Upper lobe of left lung (tissue), 4 donors: ENCODE results near the gene MED13.
"Not testable (repeated sequence)": the region's sequence is repeated elsewhere in the genome, so short reads cannot be mapped to it uniquely, and the experiment has no call there.

Source experiments
- CTCF ChIP-seq, 6 experiments: fragments of 450-650 bp in 4 of 6; fragments of 200-600 bp in 2 of 6; sonication (generic) in 2 of 6; IDR thresholded peaks; one replicate each; pipeline ENCODE4 v1.5.1; 2016 to 2019; ENCODE audit warnings: antibody characterized with exemption in 6 of 6
- EP300 ChIP-seq, 4 donors: sonication (generic); formaldehyde crosslinking; IDR thresholded peaks; one replicate each; pipeline ENCODE4 v1.5.1; 2017; ENCODE audit warnings: antibody characterized with exemption in 4 of 4, control low read depth in 2 of 4
- POLR2A ChIP-seq, 4 donors: fragments of 450-650 bp; IDR thresholded peaks; one replicate each; pipeline ENCODE4 v1.5.1; 2016 to 2017; ENCODE audit warnings: antibody characterized with exemption in 4 of 4, mild to moderate bottlenecking in 2 of 4
- POLR2AphosphoS5 ChIP-seq, 2 donors: sonication (generic); formaldehyde crosslinking; IDR thresholded peaks; one replicate each; pipeline ENCODE4 v1.5.1; 2017; ENCODE audit warnings: antibody characterized with exemption in 2 of 2

DNA sequence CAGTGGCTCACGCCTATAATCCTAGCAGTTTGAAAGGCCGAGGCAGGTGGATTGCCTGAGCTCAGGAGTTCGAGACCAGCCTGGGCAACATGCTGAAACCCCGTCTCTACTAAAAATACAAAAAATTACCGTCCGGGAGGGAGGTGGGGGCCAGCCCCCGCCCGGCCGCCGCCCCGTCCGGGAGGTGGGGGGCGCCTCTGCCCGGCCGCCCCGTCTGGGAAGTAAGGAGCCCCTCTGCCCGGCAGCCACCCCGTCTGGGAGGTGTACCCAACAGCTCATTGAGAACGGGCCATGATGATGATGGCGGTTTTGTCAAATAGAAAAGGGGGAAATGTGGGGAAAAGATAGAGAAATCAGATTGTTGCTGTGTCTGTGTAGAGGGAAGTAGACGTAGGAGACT lies 7.8 kb upstream of the MED13 start:
- not testable (repeated sequence) for TF ChIP-seq EP300, CTCF, POLR2A, POLR2AphosphoS5 (IDR thresholded peaks at IDR 0.05)
